HG03575 (cell line): ENCODE data around the gene CDH16.

Source experiments
- ATAC-seq: cut with Tn5 transposase; IDR thresholded peaks from one replicate; pipeline ENCODE4 v1.9.1; 2021; ENCODE audit not compliant: unreplicated experiment, insufficient number of reproducible peaks, low FRiP score; ENCODE audit errors: extremely low read depth

CDH16 gene

GRCh38 chr16:66917741-66918140 is 944 bp downstream of the CDH16 start:
- no peak for ATAC-seq

GRCh38 chr16:66916518-66916917 is 2.2 kb downstream of the CDH16 start:
- no peak for ATAC-seq

GRCh38 chr16:66915041-66915440 is 3.6 kb downstream of the CDH16 start:
- ATAC-seq: no peak

- no peak for ATAC-seq
Measured at GRCh38 chr16:66914541-66914940, 4.1 kb downstream of the CDH16 start.

- no peak for ATAC-seq
Measured at GRCh38 chr16:66913711-66914110, 5.0 kb downstream of the CDH16 start.

GRCh38 chr16:66913081-66913480 is 5.6 kb downstream of the CDH16 start:
- no peak for ATAC-seq

- no peak for ATAC-seq
Measured at GRCh38 chr16:66911801-66912200, 6.9 kb downstream of the CDH16 start.

GRCh38 chr16:66911112-66911511 is 7.6 kb downstream of the CDH16 start:
- no peak for ATAC-seq

GRCh38 chr16:66910175-66910940 is 8.3 kb downstream of the CDH16 start:
- ATAC-seq: no peak

GRCh38 chr16:66908762-66909559 is 9.7 kb downstream of the CDH16 start:
- no peak for ATAC-seq

GRCh38 chr16:66908116-66908515 is 10.6 kb downstream of the CDH16 start:
- ATAC-seq: no peak

- no peak for ATAC-seq
Measured at GRCh38 chr16:66906916-66907836, 11.5 kb downstream of the CDH16 start.

GRCh38 chr16:66905633-66906539 is 12.8 kb downstream of the CDH16 start:
- no peak for ATAC-seq

GRCh38 chr16:66904846-66905632 is 13.6 kb downstream of the CDH16 start:
- no peak for ATAC-seq

GRCh38 chr16:66904428-66904845 is 14.2 kb downstream of the CDH16 start:
- ATAC-seq: no peak

- ATAC-seq: no peak
Measured at GRCh38 chr16:66903544-66904427, 14.9 kb downstream of the CDH16 start.
